GM18873 (cell line): ENCODE data around the gene PNMA6F.
"Not testable (repeated sequence)": the region's sequence is repeated elsewhere in the genome, so short reads cannot be mapped to it uniquely, and the experiment has no call there.

Experiments
- ATAC-seq: cut with Tn5 transposase; IDR thresholded peaks from one replicate; pipeline ENCODE4 v1.9.1; 2021; ENCODE audit warnings: mild to moderate bottlenecking, moderate library complexity, moderate number of reproducible peaks; ENCODE audit not compliant: unreplicated experiment, low FRiP score

PNMA6F gene

DNA sequence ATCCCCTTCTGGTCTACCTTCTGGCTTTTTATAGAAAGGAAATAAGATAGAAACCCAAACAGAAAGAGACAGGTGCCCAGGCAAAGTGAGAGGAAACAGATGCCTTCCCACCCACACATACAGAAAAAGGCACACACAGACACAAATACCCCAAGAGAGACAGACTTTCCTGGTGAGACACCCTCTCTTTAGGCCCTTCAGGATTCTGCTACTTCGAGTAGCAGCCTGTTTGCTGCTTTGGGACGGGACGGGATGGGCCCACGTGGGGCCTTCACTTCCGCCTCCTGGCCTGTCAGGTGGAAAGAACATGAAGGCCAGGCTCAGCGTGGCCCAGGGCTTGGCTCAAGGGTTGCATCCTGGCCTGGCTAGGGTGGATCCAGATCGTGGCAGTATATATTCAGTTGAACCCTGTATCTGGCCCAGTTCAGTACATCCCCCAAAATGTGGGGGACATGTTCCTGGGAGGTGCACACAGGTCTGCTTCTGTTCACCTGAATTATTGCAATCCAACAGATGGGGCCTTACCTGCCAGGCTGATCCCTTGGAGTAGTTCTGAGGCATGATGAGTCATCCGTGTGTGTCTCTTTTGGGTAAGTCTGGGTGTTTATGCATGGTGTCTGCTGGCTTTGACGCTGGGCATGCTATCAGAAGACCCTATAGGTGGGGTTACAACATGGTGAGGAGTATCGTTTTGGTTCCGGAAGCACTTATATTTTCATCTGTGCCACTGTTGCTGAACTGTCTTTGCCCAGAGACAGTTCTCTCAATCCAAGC lies 14.7 kb upstream of the PNMA6F start:
- no peak for ATAC-seq

DNA sequence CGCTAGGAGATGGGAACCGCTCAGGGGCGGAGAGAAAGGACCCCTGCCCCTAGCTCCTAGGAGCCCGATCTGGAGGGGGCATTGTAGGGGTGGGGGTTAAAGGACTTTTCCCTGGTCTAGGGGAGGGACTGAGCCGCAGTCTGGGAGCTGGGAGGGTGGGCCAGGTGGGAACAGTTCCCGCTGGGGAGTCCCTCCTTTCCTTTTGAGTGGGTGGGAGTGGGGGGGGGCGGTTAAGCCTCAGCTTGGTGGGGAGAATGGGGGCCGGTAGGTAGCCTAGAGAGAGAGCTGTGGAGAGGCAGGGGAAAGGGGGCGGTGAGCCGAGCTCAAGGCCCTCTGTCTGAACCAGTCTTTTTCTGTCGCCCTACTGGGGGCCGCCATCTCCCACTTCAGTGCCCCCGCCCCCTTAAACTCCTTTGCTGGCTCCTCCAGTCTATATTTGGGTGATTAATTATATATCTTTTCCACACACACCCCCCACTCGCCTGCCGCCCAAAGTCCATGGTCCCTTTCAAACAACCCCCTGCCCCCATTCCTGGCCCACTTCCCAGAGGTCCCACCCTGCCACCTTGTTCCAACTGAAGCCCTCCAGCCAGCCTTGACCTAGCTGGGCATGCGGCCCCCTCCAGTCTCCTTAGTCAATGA lies 13.2 kb upstream of the PNMA6F start:
- ATAC-seq, result no peak

DNA sequence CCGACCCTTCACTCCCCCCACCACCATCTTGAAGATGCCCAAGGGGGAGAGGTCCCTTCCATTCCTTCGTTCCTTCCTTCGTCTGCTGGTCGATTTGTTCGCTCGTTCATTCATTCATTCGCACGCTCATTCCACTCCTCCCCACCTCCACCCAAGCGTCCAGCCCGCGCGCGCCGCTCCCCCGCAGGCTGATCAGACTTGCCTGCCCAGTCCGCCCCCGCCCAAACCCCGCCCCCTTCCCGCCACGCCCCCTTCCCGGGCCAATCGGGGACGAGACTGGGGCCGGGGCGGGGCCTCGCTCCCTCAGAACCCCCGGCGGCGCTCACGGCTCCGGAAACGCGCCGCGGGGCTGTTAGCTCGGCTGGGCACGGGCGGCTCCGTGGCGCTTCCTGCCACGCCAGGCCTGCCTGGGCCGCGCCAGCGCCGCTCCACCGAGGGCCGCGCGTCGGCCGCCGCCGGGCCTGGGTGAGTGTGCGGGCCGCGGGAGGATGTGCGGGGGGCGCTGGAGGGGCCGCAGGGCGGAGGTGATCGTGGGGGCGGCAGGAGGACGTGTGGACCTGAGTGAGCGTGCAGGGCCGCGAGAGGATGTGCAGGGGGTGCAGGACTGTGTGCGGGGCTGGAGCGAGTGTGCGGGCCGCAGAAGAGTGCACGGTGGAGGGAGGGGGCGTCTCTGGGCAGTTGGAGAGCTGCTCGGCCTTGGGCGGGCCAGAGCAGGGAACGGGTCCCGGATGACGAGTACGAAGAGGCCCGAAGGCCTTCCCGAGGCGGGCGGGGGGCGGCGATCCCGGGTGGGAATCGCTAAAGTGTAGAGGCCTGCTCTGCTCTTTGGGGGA lies 12.5 kb upstream of the PNMA6F start, which contains the start of gene ZNF275:
Gene ZNF275, plus strand, starts transcription at position 333 of the 833 bp plus-strand sequence. CDS start 2,527 bp downstream, outside the sequence.
- no peak for ATAC-seq

DNA sequence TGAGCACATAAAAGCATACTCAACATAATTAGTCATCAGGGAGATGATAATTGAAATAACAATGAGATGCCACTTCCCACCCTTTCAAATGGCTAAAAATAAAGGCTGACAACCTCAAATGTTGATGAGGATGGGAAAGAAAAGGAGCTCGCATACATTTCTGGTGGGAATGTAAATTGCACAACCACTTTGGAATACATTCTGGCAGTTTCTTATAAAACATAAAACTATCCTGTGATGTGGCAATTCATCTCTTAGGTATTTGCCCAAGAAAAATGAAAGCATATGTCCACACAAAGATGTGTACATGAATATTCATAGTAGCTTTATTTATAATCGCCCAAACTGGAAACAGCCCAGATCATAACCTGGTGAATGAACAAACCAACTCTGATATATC lies 11.7 kb upstream of the PNMA6F start:
- no peak for ATAC-seq

DNA sequence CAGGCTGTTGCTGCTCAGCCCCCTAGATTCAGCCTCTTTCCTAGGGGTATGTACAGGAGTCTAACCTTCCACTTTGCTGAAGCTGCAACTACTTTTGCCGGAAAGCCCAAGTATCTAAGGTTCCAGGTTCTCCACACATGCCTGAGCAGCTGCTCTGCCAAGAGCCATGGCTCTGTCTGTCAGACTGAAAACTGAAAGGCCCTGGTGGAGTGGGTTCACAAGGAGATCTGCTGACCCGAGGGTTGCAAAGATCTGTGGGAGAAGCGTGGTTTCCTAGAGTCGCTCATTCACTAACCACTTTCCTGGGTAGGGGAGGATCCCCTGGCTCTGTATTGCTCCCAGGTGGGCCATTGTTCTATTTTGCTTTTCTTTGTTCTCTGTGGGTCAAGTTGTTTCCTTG lies 6.0 kb upstream of the PNMA6F start:
- ATAC-seq, result no peak

DNA sequence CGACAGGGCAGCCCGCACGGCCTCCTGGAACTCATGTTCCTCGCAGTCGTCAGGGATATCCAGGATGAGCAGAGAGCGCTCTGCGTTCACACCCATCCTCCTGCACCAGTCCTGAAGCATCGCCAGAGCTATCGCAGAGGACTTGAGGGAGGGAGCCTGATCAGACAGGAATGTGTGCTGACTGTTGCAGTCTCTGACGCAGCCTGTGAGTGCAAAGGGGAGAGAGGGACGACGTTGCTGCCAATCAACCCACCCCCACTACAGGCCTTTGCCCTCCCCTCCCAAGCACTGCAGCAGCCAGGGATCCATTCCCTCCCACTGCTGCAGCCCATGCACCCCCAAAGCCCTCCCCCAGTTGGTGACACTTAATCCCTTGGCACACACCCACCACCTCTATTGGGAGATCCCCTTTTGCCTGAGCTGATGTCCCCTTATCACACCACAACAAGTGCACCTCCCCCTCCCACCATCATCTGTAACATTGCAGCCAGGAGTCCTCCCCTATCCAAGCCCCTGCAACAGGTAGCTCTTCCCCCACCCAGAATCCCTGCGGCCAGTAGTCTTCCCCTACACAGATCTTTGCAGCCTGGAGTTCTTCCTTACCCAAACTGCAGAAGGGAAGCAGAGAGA lies 897 bp downstream of the PNMA6F start:
- no peak for ATAC-seq

DNA sequence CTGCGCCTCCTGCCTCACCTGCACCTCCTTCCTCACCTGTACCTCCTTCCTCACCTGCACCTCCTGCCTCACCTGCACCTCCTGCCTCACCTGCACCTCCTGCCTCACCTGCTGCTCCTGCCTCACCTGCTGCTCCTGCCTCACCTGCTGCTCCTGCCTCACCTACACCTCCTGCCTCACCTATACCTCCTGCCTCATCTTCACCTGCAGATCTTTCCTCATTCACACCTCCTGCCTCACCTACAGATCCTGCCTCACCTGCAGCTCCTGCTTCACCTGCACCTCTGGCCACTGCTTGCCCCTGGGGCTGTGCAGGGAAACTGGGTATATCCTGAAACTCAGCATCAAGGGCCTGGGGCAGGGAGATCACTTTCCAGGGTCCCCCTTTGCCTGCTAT lies 1.5 kb downstream of the PNMA6F start:
- ATAC-seq, result not testable (repeated sequence)

DNA sequence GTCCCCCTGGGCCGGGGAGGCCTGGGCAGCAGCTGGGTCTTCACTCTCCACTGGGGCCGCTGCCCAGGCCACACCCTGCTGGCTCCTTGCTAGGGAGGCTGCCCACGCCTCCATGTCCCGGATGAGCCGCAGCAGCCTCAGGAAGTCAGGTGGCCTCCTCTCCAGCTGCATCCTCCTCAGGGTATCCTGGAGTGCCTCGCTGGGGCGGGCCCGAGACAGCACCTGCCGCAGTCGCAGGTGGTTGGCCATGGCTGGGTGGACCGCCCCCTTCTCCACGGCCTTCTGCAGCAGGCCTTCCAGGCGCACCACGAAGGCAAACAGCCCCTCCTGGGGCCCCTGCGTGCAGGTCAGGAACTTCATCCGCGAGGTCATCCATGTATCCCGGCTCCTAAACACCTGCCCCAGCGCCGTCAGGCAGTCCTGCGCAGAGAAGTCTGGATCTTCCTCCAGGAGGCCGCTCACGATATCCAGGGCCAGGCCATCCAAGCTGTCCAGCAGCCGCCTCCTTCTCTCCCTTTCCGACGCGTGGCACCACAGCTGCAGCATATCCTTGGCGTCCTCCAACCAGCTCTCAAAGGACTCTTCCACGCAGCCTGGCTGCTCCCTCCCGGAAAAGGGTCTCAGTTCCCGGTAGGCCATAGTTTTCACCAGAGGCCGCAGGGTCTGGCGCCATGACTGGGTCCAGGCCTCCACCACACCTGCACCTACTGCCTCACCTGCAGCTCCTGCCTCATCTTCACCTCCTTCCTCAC lies 2.1 kb downstream of the PNMA6F start:
- ATAC-seq, result no peak

DNA sequence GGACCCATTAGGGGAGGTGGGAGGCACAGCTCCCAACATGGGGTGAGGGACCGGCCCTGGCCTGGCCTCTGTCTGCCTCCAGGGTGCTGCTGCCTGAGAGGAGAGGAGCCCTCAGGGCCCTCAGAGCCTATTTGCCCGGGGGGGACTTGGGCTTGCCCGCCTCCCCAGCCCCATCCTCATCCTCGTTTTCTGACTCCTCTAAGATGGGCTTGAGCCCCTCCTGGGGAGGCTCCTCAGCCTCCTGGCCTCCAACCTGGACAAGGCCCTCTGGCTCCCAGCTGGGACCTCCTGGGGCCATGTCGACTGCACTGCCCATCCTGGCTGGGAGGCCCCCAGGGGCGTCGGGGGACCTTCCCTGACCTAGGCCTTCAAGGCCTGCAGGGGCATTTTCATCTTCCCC lies 2.8 kb downstream of the PNMA6F start:
- no peak for ATAC-seq

DNA sequence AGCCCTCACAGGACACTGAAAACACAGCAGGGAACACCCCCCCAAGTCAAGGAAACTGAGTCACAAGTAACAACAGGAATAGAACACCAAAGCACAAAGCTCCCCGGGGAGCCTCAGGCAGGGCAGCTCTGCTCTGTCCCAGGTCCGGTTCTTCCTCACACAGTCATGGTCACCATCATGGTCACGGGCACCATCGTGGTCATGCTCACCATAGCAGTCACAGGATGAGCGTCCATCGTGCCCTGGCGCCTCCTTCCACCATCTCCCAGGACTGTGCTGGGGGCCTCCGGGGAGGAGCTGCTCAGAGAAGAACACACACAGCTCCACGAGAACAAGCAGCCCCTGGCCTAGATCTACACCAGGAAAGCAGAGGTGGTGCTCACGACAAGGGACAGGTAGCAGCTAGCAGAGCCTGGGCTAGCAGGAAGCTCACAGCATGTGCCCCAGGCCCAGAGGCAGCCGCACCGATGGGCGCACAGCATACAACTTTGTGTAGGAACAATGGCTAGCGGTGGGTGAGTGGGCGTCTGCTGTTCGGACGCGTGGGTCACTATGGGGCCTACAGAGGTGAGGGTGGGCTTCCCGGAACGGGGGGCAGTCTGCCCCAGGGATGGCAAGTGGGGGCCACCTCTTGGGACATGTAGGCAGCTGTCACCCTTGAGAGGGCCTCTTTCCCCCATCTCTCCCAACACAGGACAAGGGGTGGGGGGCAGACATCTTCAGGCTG lies 3.4 kb downstream of the PNMA6F start:
- no peak for ATAC-seq

DNA sequence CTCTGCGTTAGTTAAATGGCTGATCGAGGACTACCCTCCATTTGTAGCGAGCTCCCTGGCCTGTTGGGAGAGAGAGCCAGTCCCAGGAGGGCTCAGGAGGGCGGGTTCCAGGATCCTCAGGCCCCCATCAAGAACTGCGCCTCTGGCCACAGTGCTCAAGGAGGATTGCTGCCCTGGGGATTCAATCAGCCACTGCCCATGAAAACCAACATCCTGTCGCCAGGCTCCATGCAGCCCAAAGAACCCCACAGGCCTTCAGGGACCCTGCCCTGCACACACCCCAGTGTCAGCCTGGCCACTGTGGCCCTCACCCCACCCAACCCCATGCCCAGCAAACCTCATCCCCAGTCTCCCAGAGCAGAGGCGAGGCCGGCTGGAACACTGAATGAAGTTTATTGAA lies 4.3 kb downstream of the PNMA6F start:
- no peak for ATAC-seq

DNA sequence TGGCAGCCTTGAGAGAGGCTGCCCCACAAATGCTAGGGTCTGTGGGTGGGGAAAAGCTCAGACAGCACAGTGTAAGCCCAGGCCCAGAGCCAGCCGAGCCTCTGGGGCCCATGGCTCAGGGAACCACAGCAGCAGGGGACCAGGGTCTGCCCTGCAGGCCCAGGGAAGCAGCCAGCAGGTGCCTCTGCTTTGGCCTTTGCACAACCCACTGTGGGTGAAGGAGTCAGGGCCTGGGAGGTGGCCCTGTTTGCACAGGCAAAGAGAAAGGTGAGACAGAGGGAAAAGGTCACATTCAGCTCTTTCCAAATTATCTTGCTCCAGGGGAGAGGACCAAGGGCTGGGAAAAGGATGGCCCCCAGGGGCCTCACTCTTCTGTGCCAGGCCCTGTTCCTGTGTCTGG lies 8.7 kb downstream of the PNMA6F start:
- ATAC-seq, result no peak

DNA sequence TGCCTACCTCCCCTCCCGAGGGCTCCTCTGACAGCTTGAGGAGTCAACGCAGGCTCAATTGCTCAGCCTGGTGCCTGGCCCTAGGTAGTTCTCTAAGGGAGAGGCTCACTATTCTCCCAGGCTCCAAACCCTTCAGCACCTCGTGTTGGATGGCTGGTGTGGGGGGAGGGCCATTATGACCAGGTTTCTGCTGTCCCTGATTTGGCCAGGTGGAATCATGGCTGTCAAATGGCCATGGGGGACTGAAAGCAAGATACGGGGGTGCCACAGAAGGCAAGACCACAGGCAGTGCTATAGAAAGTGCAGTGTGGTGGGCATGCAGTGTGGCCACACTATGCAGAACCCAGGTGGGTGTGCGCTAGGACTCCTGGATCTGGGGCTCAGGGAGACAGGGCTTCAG lies 9.5 kb downstream of the PNMA6F start:
- ATAC-seq, result no peak

DNA sequence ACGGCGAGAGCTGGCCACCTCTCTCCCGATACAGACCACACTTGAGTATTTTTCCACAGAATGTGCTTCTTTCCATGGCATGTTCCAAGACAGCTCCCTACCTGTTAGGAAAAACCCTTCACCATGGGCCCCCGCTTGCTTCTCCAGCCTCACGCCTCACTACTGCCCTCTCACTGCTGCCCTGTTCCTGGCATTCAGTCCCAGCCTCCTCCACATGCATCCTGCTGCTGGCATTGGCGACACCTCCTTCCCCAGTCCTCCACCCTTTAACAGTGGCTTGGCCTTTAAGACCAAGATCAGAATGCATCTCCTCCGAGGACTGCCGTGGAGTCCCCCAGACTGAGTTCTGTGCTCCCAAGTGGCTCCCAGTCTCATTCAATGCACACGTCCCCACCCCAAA lies 10.7 kb downstream of the PNMA6F start:
- ATAC-seq, result no peak

DNA sequence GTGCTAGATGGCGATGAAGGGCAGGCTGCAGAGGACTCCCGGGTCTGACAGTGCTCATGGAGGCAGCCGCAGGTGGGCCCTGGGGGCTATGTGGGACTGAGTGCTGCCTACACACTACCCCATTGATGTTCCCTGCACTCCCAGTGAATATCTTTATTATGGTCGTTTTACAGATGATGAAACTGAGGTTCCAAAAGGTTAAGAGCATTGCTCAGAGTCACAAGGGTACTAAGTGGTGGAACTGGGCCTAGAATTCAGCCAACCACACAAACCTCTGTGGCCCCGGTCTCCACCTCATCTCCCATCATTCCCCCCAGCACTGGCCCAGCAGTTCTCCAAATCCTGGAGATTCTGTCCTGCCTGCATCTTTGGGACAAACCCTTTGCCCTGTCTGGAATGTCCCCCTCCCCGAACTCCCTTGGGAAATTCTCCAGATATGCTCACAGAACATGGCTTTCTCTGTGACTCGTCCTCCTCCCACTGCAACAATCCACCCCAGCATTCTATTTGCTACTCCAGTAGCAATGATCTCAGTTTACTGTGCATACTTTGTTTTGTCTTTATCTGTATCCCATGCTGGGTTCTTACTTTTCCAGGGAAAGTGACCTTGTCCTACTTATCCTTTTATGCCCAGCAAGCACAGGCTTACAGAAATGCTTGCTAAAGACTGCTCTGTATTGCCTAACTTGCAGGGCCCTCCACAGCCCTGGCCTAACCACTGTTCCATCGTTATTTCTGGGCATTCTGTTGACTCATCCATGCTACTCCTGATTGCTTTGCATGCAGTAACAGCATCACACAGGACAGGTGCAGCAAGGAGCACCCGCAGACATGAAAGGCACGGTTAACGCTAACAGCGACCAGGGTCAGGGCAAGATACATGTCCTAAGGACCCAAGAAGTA lies 14.0 kb downstream of the PNMA6F start:
- ATAC-seq, result no peak

DNA sequence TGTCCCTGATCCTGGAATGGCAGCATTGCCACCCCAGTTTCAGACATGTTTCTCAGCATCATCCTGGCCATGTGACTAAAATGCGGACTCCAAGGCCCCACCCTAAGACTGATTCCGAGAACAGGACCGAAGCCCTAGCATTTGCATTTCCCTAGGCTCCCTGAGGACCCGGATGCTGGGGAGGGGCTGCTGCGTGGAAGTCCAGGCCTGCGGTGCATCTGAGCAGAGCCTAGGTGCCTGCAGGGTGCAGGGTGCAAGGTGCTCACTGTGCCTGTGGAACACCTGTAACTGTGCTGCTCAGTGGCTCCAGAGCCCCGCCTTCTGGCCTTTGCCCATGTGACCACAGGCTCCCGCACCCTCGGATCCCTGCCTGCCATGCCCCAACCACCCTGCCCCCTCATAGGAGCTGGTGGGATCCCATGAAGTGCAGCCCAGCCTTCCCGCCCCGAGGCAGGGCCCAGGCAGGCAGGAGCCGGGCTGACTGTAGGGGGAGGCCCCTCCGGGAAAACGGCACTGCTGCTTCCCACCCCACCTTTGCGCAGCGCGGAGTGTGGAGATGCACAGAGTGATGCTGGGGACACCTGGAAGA lies 14.9 kb downstream of the PNMA6F start:
- ATAC-seq, result no peak

DNA sequence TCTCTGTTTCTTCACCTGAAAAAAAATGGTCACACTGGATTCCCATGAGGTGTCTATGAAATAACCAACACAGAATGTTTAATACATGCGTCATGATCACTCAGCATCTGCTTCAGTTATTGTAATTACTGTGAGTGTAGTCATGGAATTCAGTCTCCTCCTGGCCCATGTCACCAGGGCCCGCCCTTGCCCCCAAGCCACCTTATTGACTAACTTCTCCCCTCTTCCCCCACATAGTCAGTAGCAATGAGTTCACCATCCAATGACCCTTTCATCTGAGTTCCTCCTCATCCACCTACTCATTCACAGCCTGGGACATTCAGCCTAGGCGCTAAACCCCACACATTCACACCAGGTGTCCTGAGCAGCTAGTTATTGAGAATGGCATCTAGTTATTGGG lies 15.6 kb downstream of the PNMA6F start:
- ATAC-seq, result no peak
